ENCODE measurements around the gene AOAH.

DNA sequence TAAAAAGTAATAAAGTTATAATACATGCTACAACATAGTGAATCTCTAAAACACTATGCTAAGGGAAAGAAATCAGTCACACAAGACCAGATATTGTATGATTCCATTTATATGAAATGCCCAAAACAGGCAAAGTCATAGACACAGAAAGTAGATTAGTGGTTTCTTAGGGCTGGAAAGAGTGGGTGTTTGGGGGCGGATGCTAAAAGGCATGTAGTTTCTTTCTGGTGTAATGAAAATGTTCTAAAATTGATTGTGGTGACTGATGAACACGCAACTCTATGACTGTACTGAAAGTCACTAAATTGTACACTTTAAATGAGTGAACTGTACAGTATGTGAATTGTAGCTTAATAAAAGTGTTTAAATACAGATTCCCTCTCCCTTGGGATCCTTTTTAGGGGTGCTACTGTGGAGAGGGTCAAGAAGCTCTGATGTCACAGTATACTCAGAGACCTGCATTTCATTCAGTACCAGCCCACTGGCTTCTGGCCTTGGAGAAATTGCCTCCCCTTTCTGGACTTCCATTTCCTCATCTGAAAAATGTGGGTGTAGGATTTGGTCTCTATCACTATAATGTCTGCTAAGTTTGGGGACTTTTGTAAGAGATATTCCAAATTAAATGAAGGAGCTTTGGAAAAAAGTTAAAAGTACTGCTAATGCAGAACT, 46.4 kb downstream of the AOAH start:
- TF ChIP-seq, protein P1, sequence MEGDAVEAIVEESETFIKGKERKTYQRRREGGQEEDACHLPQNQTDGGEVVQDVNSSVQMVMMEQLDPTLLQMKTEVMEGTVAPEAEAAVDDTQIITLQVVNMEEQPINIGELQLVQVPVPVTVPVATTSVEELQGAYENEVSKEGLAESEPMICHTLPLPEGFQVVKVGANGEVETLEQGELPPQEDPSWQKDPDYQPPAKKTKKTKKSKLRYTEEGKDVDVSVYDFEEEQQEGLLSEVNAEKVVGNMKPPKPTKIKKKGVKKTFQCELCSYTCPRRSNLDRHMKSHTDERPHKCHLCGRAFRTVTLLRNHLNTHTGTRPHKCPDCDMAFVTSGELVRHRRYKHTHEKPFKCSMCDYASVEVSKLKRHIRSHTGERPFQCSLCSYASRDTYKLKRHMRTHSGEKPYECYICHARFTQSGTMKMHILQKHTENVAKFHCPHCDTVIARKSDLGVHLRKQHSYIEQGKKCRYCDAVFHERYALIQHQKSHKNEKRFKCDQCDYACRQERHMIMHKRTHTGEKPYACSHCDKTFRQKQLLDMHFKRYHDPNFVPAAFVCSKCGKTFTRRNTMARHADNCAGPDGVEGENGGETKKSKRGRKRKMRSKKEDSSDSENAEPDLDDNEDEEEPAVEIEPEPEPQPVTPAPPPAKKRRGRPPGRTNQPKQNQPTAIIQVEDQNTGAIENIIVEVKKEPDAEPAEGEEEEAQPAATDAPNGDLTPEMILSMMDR (IDR thresholded peaks at IDR 0.05 in 4 of 5, conservative IDR thresholded peaks at IDR 0.05 in 1 of 5): no peak
- no peak for TF ChIP-seq POLR2A (IDR thresholded peaks at IDR 0.05)
